Lower leg skin (tissue), 3 donors: Measurements from ENCODE around the gene SCLT1.

Source experiments
- CTCF ChIP-seq, 3 donors: fragments of 450-650 bp; IDR thresholded peaks; one replicate each; pipeline ENCODE4 v1.5.1; 2016; ENCODE audit warnings: antibody characterized with exemption in 3 of 3, mild to moderate bottlenecking in 3 of 3, moderate library complexity in 2 of 3
- POLR2A ChIP-seq, 2 donors: fragments of 450-650 bp; IDR thresholded peaks; one replicate each; pipeline ENCODE4 v1.6.1; 2016 to 2017; ENCODE audit warnings: antibody characterized with exemption in 2 of 2, mild to moderate bottlenecking in 1 of 2, moderate library complexity in 1 of 2

GRCh38 chr4:129138810-129139496 lies 45.6 kb upstream of the SCLT1 start:
- TF ChIP-seq CTCF (IDR thresholded peaks at IDR 0.05) (no peak), POLR2A (IDR thresholded peaks at IDR 0.05) (no peak)
